ENCODE results near the gene TMEM126A.
"Not testable (repeated sequence)": the region's sequence is repeated elsewhere in the genome, so short reads cannot be mapped to it uniquely, and the experiment has no call there.

TMEM126A gene

DNA sequence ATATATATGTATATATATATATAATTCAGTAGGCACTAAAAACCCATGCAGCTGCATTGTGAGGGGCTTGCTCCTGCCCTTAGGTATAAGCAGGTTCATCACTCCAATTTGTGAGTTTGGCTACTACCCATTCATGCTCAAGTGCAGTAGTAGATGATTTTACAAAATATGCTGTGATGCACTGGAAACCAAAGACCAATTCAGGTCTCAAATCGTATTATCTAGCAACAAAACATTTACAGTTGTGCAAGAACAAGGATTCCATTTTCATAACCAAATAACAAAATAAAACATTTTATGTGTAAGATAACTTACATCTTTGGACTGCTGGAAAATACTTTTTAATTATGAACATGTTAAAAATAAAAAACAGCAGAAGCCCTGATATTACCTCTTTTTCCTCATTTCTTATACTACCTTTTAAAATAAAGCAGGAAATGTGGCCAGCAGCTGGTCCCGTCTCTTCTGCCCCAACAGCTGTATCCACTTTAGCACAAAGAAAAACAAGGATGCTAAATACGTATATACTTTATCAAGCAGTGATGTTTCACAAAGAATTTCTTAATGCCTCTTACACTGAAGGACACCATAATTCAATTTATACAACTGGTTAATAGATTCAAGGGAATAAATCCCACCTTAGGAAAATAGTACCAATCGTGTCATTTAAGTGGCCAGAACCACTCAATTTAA lies 14.4 kb downstream of the TMEM126A start:
- no peak for DNase-seq

DNA sequence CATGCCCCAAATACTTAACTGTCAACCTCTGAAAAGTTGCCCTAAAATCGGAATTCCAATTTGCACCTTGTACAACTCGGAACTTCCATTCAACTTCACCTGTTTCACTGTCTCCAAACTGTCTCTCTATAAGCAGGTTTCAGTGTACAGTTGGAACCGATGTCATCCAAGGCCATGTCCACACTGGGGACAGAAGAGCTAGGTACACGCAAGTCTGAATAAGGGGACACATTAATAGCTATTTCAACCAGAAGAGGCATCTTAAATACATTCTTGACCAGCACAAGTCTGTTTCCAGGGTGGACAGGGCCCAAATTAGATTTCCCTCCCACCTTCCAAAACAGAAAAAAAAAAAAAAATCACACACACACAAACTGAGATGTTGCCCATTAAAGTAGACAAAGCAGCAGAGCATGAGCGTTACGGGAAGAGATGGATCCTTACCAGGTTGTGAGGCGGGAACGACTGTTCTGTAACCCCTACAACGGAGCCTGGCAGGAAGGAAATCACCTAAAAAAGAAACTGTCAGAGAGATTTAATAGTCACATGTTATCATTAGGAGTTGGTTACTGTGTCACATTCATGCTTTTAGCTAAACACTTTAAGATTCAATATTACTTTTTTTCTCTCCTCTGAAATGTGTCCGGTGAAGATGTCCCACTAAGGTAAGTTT lies 15.4 kb downstream of the TMEM126A start:
- DNase-seq: no peak

DNA sequence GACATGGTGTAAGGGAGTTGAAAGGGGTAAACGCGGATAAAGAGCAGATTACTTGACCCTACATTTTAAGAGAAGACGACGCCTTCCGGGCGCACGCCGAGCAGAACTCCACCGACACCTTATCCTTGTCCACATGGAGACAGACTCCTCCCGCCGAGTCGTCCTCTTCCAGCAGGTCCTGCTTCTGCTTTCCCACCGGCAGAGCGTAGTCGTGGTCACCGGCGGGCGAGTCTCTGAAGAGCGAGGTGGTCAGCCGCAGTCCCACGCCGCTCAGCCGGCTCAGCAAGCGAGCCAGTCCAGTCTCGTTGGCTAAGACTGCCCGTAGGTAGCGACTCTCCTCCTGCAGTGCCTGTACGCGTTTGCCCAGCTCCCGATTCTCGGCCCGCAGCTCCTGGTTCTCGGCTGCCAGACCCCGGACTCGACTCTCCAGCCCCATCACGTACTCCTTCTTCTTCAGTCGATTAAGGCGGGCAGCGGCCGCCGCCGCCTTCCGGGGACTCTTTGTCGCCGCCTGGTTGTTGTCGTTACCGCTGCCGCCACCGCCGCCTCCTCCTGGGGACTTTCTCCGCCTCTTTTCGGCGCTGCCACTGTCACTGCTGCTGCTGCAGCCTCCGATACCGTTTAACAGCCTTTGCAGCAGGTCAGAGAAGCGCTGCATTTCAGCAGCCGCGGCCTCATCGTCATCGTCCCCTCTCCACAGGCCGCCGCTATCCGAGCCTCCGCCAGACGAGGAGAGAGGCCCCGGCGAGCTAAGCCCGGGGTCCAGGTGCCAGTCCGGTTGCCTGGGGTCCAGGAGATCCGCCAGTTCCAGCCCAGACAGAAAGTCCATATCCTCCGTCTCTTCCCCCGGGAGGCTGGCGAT lies 16.2 kb downstream of the TMEM126A start:
- peak; percentile 28 to 57 for DNase-seq

DNA sequence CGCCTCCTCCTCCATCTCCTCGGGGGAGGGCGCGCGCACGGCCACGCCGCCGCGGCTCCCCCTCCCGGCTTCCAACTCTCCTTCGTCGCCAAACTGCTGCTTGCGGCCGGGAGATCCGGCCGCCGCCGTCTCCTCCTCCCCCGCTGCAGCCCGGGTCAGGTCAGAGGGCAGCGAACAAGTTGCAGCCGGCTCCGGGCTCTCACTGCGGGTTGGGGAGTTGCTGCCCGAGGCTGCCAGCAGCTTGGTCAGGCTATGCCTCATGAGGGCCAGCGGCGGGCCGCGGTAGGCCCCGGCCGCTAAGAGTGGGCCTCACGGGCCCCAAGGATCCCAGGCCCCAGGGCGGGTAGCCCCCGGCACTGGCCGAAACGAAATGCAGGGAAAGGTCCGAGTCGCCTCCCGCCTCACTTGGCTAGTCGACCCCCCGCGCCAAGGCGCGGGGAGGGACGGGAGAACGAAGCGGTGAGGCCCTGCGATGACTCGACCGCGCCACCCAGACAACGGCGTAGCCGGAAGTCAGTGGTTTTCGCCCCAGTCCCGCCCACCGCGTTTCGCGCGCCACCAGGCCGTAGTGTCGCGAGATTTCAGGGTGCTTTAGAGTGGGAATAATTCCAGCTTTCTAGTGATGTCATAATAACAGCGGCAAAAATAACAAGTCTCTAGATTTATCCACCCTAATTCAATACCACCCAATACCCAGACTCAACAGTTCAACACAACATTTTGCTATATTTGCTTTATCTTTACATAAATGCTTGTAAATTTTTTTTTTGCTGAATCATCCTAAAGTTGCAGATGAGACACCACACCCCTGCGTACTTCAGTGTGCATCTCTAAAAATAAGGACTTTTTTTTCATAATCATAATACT lies 17.1 kb downstream of the TMEM126A start, which contains the start of gene CREBZF:
CREBZF (minus strand) TSS at position 515 of the 867 bp plus-strand sequence; CDS start at position 261, 254 bp downstream.
- peak; percentile 89 to 90 for DNase-seq

DNA sequence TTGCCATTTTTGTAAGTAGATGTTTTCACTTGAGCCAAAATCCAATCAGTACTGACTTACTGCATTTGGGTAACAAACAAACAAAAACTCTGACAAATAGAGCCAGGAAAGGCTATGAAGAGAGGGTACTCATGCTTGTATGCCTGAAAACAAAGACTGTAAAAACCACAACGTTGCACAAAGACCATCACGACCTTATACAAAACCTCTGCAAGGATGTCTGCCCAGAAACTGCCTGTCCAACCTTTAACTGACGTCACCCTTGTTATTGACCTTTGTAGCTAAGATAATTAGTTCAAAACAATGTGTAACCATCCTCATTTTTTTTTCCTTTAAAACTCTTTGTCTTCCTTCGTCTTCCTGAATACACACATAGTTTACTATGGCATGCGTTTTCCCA lies 18.0 kb downstream of the TMEM126A start:
- DNase-seq: peak in 1 of 2 experiments; percentile 22

DNA sequence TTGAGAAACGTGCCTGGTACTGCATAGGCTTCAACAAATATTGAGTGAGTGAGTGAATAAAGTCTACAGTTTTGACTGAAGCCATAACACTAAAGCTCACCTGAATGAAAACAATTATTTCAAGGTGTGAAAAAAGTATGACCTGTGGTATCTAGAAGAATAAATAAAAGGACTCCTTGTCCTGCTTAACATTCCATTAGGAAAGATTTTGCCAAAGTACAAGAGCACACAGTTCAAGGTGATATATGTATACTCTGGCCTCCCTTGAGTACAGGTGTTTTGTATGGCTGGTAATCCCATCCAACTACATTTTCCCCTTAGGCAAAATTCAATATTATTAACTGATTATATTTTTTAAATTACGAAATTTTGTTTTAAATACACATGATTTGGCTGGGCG lies 18.9 kb downstream of the TMEM126A start:
- DNase-seq: no peak

DNA sequence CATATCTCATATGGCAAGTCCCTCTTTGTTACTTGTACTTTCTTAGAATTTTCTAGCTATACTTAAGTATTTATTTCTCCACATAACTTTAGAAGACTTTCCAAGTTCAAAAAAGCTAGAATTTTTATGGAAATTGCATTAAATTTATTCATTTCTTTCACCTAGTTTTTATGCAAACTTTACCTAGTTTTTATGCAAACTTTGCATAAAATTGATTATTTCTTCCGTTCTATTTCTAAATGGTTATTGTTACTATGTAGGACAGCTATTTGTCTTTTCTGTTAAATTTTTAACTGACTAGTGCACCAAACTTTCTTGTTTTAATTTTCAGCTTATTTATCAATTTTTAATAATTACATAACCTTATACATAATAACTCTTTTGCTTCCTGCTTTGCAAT lies 20.4 kb downstream of the TMEM126A start:
- DNase-seq: no peak

DNA sequence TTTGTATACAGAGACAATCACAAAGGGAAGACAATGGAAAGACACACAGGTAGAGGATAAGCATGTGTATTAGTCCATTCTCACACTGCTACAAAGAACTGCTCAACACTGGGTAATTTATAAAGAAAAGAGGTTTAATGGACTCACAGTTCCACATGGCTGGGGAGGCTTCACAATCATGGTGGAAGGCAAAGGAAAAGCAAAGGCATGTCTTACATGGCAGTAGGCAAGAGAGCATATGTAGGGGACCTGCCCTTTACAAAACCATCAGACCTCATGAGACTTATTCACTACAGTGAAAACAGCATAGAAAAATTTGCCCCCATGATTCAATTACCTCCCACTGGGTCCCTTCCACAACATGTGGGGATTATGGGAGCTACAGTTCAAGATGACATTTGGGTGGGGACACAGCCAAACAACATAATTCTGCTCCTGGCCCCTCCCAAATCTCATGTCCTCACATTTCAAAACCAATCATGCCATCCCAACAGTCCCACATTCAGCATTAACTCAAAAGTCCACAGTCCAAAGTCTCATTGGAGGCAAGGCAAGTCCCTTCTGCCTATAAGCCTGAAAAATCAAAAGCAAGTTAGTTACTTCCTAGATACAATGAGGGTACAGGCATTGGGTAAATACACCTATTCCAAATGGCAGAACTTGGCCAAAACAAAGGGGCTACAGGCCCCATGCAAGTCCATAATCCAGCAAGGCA lies 23.3 kb downstream of the TMEM126A start:
- DNase-seq: not testable (repeated sequence)

DNA sequence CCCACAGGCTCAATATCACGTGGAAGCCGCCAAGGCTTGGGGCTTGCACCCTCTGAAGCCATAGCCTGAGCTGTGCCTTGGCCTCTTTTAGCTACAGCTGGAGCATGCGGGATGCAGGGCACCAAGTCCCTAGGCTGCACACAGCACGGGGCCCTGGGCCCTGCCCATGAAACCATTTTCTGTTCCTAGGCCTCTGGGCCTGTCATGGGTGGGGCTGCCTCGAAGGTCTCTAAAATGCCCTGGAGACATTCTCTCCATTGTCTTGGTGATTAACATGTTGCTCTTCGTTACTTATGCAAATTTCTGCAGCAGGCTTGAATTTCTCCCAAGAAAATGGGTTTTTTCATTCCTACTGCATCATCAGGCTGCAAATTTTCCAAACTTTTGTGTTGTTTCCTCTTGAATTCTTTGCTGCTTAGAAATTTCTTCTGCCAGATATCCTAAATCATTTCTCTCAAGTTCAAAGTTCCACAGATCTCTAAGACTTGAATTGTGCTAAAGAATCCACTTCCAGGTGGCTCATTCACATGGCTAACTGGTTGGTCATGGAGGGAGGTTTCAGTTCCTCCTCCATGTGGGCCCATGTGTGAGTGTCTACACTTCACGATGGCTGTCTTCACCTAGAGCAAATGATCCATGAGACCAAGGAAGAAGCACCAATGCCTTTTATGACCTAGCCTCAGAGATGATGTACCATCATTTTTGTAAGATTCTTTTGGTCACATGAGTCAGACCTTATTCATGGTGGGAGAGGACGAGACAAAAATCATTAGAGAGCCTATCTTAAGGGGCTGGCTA lies 24.5 kb downstream of the TMEM126A start:
- DNase-seq: no peak

DNA sequence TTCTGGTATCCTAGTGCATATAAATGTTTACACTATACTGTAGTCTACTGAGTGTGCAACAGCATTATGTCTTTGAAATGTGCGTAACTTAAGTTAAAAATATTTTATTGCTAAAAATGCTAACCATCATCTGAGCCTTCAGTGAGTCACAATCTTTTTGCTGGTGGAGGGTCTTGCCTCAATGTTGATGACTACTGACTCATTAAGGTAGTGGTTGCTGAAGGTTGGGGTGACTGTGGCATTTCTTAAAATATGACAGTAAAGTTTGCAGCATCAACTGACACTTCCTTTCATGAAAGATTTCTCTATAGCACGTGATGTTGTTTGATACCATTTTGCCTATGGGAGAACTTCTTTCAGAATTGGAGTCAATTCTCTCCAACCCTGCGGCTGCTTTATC lies 25.6 kb downstream of the TMEM126A start:
- DNase-seq: no peak

DNA sequence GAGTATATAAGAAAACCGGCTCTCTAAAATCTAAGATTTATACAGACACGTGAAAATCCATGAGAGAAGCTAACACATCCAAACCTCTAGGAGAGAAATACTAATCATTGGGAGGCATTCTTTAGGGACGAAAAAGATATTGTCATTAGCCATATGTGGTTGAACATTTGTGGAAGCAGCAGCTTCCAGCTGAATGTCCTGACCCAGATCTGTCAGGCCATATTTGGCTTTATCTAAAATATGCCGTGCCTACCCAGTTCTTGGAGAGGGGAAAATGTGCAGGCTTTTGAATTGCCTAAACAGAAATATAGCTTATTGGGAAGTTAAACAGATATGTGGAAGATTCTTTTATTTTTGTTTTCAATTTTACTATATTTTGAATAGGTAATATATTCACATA lies 31.8 kb downstream of the TMEM126A start:
- DNase-seq: no peak

DNA sequence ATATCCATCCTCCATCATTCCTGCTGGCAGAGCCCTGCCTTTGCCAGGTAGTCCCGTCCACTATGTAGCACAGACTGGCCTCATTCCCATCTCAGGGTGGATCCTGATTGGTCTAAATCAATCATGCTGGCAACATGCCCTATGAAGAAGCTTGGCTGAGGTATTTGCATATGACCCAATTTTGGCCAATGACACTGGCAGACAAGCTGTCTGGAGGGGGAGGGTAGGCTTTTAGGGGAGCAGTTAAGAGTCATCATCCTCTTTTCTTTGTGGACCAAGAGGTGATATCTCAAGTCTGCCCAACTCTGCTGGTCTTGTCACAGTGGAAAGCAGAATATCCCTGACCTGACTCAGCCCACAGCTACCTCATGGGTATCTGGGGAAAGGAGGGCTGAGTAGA lies 33.1 kb downstream of the TMEM126A start:
- DNase-seq: no peak

DNA sequence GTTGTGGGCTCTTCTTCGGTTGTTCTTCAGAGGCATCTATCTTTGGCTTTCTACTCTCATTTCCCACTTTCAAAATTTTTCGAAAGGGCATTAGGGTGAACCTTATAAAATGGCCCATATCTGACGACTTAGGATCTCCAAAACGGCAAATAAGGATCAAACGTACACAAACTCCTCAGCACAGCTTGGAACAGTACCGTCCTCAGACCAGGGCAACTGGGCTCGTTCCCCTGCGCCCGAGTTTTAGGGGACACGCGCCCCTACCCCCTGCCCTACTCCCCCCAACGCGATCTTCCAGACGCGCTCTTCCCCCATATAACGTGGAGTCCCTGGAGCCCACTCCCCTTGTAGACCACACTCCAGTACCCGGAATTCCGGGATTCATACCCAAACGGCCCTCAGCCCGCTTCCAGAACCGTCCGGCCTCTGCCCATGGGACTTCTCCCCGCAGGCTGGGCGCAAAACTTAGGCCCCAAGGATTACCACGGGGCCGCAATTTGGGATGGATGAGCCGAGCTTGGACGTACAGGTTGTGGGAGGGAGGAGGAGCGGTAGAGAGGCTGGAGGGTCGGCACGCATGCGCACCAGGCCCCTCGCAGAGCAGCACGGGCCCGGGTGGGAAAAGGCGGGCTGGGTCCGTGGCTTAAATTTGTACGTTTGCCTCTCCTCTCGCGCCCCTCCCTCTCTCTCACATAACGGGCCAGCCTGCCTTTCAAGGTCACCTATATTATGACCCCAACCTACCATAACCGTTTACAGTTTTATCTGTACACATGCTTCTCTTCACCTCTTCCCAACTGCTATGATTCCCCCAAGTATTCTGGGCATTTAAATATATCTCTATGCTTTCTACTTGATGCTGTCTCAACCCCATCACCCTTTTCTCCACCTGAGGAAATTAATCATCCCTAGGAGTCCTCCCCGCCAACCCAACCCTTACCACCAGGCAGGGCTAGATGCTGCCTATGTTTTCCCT lies 34.9 kb downstream of the TMEM126A start:
- DNase-seq: peak; percentile 78 to 82

DNA sequence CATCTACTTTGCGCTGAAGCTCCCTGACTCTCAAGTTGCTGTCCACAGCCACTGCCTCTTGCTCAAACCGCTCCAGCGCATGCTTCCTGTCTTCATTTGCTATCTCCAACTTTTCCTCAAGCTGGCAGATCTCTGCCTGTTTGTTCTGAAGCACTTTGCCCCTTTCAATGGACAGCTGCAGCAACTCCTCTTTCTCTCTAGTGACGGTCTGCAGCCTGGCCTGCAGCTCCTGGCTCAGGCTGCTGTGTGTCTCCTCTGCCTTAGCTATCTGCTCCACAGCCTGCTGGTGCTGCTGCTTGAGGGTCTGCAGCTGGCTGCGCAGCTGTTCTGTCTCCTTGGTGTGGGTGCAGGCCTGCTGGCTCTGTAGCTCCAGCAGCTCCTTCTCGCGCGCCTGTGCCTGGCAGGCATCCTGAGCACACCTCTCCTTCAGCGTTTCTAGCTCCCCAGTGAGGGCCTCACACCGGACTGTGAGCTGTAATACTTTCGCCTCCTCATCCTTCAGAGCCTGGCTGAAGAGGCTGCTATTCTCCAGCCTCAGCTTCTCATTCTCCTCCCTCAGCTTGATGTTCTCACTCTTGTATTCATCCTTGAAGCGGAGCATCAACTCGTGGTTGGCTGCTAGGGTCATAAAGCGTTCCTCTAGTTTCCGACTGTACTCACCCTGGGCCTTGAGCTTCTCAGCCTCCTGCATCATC lies 37.5 kb downstream of the TMEM126A start:
- DNase-seq: peak; percentile 52 to 70

DNA sequence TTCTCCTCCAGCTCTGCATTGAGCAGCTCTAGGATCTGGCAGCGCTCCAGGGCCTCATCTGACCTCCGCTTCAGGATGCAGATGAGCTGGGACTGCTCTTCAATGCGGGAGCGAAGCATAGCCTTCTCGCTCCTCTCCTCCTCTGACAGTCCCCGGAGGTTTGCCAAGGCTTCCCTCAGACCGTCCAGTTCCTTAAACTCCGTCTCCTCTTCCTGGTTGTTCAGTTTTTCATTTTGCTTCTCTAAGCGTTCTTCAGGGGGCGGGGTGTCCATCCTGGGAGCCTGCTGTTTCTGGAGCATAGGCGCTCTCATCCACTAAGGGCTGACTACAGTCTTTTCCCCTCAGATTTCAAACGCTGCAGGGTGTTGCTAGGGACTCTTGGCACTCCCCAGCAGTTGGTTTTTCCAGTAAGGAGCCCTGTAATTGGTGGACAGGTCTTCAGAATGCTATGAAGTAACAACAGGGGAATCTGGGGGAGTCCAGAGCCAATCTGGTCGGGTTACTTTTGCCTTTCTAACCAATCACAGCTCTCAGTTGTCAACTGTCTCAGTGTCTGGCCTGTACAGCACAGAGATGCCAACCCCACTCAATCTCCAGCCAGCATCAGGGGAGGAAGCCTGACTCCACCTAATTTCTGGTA lies 38.2 kb downstream of the TMEM126A start, which contains the start of gene CCDC89:
CCDC89 (minus strand) TSS at position 376 of the 640 bp plus-strand sequence; CDS start at position 311, 65 bp downstream.
- DNase-seq: peak; percentile 95 to 96

DNA sequence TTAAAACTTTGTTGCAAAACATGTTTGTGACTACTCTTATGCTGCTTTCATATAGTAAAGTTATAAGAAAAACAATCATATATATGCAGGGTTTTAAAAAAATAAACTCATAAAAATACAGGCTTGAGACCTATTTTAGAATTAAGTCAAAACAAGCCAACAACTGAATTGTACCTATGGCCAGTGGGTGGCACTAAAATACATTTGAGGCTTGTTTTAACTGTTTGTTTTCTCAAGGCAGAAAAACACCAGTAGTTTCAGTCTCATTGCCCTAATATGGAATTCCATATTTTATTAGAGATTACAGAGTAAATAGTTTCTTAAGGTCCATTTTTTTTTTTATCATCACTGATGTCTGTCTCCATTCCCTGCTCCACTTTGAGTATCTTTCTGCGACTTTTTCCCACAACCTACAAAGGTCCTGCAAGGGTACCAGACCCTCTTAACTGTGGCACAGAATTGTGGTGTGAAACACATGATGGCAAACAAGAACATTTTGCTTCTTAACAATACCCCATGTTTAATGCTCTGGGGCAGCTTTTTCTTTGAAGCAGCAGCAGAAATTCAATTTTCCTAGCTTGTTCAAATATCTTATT lies 46.7 kb downstream of the TMEM126A start:
- peak in 1 of 2 experiments; percentile 22 for DNase-seq

DNA sequence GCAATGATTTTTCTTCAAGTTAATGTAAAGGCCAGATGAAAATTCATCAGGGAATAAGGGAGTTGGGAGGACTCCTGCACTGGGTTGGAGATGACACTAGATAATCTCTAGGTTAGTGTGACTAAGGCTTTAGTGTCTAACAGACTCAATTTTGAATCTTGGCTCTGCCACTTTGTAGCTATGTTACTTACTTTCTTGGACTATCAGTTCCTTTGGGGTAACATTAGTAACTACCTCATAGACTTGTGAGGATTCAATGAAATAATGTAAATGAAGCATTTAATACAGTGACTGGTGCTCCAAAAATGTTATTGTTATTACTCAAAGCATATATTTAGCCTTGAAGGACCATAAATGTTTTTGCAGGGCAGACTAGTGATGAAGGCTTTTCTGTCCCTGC lies 47.8 kb downstream of the TMEM126A start:
- DNase-seq: no peak

DNA sequence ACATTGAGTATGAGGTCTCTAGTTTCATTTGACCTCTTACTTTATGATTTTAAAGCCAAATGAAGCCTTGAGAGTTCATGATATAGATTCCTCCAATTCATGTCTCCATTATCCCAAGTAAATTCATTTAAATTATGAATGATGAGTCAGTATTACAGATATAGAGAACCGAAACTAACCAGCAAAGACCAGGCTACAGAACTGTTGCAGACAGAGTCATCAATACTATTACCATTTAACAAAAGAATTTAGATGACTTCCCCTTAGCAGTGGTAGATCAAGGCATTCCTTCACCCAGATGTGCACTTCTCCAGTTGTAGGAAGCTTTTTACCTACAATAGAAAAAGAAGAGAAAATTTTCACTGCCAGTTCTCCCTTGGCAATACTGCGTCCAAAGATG lies 50.0 kb downstream of the TMEM126A start:
- DNase-seq: no peak

All from SHP77 (cell line).